Caco-2 (cell line): Measurements from ENCODE around the gene TEX19. TPM values are rescaled to one million over a fixed set of nuclear protein-coding genes. Genes with fewer than 3 reads are reported as not detected.
"Not testable (repeated sequence)": the region's sequence is repeated elsewhere in the genome, so short reads cannot be mapped to it uniquely, and the experiment has no call there.

Experiments used
- BruUV-seq: library from RNA; stranded (reverse); fragments of 400-500 nt; replicated peaks from 2 replicates; lab custom pipeline; 2021; lab: Mats Ljungman, UMichigan
- CTCF ChIA-PET: fragments of 300-600 bp; sonication (Branson Sonifier 250); formaldehyde crosslinking; loops from one replicate; lab custom pipeline; 2022; ENCODE audit warnings: antibody characterized with exemption; lab: Charles Lee
- POLR2A ChIA-PET: fragments of 300-600 bp; sonication (Branson Sonifier 250); formaldehyde crosslinking; loops from one replicate; lab custom pipeline; 2022; ENCODE audit warnings: antibody characterized with exemption; lab: Charles Lee
- DNase-seq, 2 experiments: peaks; one replicate each; pipeline versions ENCODE4 v3.0.0 to v3.0.0-alpha.2; 2020 to 2022
- H3K27me3 ChIP-seq: replicated peaks from 2 replicates; pipeline ENCODE4 v1.6.0; 2011; ENCODE audit warnings: low read length; ENCODE audit not compliant: control insufficient read depth, insufficient read depth
- H3K36me3 ChIP-seq: 2 replicates; pipeline ENCODE4 v1.5.1; 2011; ENCODE audit warnings: low read length; ENCODE audit not compliant: control insufficient read depth, insufficient read depth
- H3K4me1 ChIP-seq: fragments of 250-450 bp; sonication (Bioruptor Pico); 2 replicates; pipeline ENCODE4 v1.5.1; 2020; ENCODE audit warnings: mild to moderate bottlenecking
- H3K4me3 ChIP-seq: 2 replicates; pipeline ENCODE4 v1.5.1; 2011; ENCODE audit warnings: low read depth, mild to moderate bottlenecking, control low read depth, low read length
- H3K9me3 ChIP-seq: fragments of 250-450 bp; sonication (Bioruptor Pico); 2 replicates; pipeline ENCODE4 v1.5.1; 2020; ENCODE audit warnings: mild to moderate bottlenecking, moderate library complexity
- H3K27ac Mint-ChIP-seq: one replicate; pipeline ENCODE4 v1.8.0; 2022; ENCODE audit warnings: mixed read lengths; ENCODE audit not compliant: unreplicated experiment
- H3K27me3 Mint-ChIP-seq: one replicate; pipeline ENCODE4 v1.8.0; 2022; ENCODE audit warnings: mixed read lengths; ENCODE audit not compliant: insufficient read depth, unreplicated experiment
- H3K36me3 Mint-ChIP-seq: one replicate; pipeline ENCODE4 v1.8.0; 2022; ENCODE audit warnings: mild to moderate bottlenecking, mixed read lengths; ENCODE audit not compliant: insufficient read depth, unreplicated experiment
- H3K4me1 Mint-ChIP-seq: one replicate; pipeline ENCODE4 v1.8.0; 2022; ENCODE audit warnings: low read depth, mixed read lengths; ENCODE audit not compliant: unreplicated experiment
- H3K4me3 Mint-ChIP-seq: one replicate; pipeline ENCODE4 v1.8.0; 2022; ENCODE audit warnings: mild to moderate bottlenecking, moderate library complexity, mixed read lengths; ENCODE audit not compliant: unreplicated experiment
- H3K9me3 Mint-ChIP-seq: one replicate; pipeline ENCODE4 v1.8.0; 2022; ENCODE audit warnings: mixed read lengths; ENCODE audit not compliant: unreplicated experiment
- intact Hi-C: fragments of 100-400 bp; cut with micrococcal nuclease; formaldehyde crosslinking; loops from one replicate; pipeline ENCODE4 v1.10.0; 2022; ENCODE audit not compliant: unreplicated experiment
- total RNA-seq: library from RNA; stranded (reverse); gene quantifications from 2 replicates; pipeline ENCODE4 v1.2.3, GENCODE V29; 2022
- TF ChIP-seq, protein P1 (sequence below), 2 experiments: fragments of 200-600 bp in 1 of 2; IDR thresholded peaks; 1 replicate in 1 of 2; 2 replicates in 1 of 2; pipeline versions ENCODE4 v1.5.1 to v1.8.0; 2011 to 2022; ENCODE audit warnings: antibody characterized with exemption in 1 of 2, control low read depth in 1 of 2, inconsistent platforms in 1 of 2, low read depth in 1 of 2, low read length in 1 of 2, mild to moderate bottlenecking in 1 of 2, moderate library complexity in 1 of 2; ENCODE audit not compliant: insufficient read depth in 1 of 2, severe bottlenecking in 1 of 2, unreplicated experiment in 1 of 2

The TEX19 gene
- total RNA-seq, 1 experiment from 2014 or later: 4.2 TPM

DNA sequence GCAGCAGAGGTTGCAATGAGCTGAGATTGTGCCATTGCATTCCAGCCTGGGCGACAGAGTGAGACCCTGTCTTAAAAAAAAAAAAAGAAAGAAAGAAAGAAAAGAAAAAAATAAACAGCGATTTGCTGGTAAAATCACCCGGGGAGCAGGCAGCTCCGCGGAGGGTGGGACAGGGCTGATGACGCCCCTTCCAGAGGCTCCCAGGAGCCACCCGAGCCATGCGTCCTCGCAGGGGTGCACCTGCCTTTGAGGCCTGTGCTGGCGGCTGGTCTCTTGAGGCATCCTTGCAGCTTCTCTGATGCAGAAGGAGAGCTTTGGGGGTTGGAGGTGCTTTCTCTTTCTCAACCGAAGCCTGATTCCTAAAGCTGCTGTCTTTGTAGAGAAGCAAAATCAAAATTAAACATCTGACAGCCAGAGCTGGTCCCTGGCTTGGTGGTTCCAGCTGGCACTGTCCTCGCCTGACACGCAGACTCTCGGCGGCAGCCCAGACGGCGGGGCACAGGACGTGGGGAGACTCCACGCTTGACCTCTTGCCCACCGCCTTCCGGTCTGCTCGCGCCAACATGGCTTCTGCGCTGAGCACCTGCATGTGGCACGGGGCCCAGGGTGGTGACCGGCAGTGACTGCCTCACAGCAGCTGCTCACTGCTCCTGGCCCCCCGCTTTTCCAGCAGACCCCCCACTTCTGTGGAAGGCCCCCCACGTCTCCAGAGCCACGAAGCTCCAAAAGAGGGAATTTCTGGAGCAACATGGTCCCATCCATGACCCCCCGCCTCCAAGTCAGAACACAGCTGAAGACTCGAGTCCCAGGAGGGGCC is 19.1 kb downstream of the TEX19 start:
- ChIA-PET POLR2A (no interaction called here), CTCF (interaction anchor here (0.6 to 0.8 kb wide), 3 partner anchors 13 to 138 kb away, joined by 3 to 5 read pairs (median 3); no protein-coding TSS in a partner anchor)
- BruUV-seq: no TSS peak
- Mint-ChIP-seq H3K9me3 (no peaks in the 10 kb centered on the region), H3K36me3 (no peaks in the 10 kb centered on the region), H3K4me3 (no peak overlapping the region), H3K4me1 (no peaks in the 10 kb centered on the region), H3K27me3 (no peaks in the 10 kb centered on the region), H3K27ac (no peak overlapping the region)
- Histone ChIP-seq H3K27me3 (no peaks in the 10 kb centered on the region), H3K4me1 (peaks cover 4% of the 10 kb centered on the region; the same call in 1 of the 2 replicates), H3K4me3 (no peak overlapping the region), H3K36me3 (no peaks in the 10 kb centered on the region), H3K9me3 (no peaks in the 10 kb centered on the region)
- TF ChIP-seq, protein P1, sequence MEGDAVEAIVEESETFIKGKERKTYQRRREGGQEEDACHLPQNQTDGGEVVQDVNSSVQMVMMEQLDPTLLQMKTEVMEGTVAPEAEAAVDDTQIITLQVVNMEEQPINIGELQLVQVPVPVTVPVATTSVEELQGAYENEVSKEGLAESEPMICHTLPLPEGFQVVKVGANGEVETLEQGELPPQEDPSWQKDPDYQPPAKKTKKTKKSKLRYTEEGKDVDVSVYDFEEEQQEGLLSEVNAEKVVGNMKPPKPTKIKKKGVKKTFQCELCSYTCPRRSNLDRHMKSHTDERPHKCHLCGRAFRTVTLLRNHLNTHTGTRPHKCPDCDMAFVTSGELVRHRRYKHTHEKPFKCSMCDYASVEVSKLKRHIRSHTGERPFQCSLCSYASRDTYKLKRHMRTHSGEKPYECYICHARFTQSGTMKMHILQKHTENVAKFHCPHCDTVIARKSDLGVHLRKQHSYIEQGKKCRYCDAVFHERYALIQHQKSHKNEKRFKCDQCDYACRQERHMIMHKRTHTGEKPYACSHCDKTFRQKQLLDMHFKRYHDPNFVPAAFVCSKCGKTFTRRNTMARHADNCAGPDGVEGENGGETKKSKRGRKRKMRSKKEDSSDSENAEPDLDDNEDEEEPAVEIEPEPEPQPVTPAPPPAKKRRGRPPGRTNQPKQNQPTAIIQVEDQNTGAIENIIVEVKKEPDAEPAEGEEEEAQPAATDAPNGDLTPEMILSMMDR (IDR thresholded peaks at IDR 0.05; ENCODE audit: insufficient read depth in 1 of 2, low read depth in 1 of 2, low read length in 1 of 2, severe bottlenecking in 1 of 2, unreplicated experiment in 1 of 2): no peak
- no peak for DNase-seq
- intact Hi-C loops: no loop called here

DNA sequence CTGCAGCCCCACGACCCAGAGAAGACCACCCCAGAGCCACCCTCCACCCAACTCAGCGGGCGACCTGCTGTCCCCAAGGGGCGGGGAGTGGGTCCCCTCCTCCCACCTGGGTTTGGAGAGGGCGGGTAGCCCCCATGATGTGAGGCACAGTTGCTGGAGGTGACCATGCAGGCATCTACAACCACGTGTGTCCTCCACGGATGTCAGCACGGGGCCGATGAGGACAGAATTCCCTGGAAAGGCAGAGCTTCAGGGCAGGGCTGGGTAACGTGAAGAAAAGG is 19.6 kb downstream of the TEX19 start:
- ChIA-PET POLR2A (no interaction called here), CTCF (interaction anchor here (0.6 kb wide), 1 partner anchor 41 kb away, joined by 5 read pairs; no protein-coding TSS in a partner anchor)
- H3K9me3 Mint-ChIP-seq: no peaks in the 10 kb centered on the region
- H3K4me3 Mint-ChIP-seq: no peak overlapping the region
- Histone ChIP-seq H3K4me1 (peaks cover 4% of the 10 kb centered on the region; the same call in 1 of the 2 replicates), H3K4me3 (no peak overlapping the region), H3K9me3 (no peaks in the 10 kb centered on the region), H3K36me3 (no peaks in the 10 kb centered on the region), H3K27me3 (no peaks in the 10 kb centered on the region)
- no peaks in the 10 kb centered on the region for H3K4me1 Mint-ChIP-seq
- no peak for DNase-seq
- H3K36me3 Mint-ChIP-seq: no peaks in the 10 kb centered on the region
- intact Hi-C loops: no loop called here
- H3K27ac Mint-ChIP-seq: no peak overlapping the region
- TF ChIP-seq, protein P1 (IDR thresholded peaks at IDR 0.05; ENCODE audit: insufficient read depth in 1 of 2, low read depth in 1 of 2, low read length in 1 of 2, severe bottlenecking in 1 of 2, unreplicated experiment in 1 of 2): no peak
- BruUV-seq: no TSS peak
- H3K27me3 Mint-ChIP-seq: no peaks in the 10 kb centered on the region

- H3K27me3 Mint-ChIP-seq: no peaks in the 10 kb centered on the region
- no peaks in the 10 kb centered on the region for H3K9me3 Mint-ChIP-seq
- intact Hi-C loops: no loop called here
- H3K27me3 ChIP-seq: no peaks in the 10 kb centered on the region
- POLR2A ChIA-PET: no interaction called here
- H3K36me3 Mint-ChIP-seq: no peaks in the 10 kb centered on the region
- no TSS peak for BruUV-seq
- DNase-seq: no peak
- no peak overlapping the region for H3K27ac Mint-ChIP-seq
- TF ChIP-seq, protein P1 (IDR thresholded peaks at IDR 0.05; ENCODE audit: insufficient read depth in 1 of 2, low read depth in 1 of 2, low read length in 1 of 2, severe bottlenecking in 1 of 2, unreplicated experiment in 1 of 2): no peak
- no peak overlapping the region for H3K4me3 ChIP-seq
- H3K4me1 ChIP-seq: peaks cover 4% of the 10 kb centered on the region; the same call in 1 of the 2 replicates
- no peaks in the 10 kb centered on the region for H3K9me3 ChIP-seq
- H3K36me3 ChIP-seq: no peaks in the 10 kb centered on the region
- no peaks in the 10 kb centered on the region for H3K4me1 Mint-ChIP-seq
- no peak overlapping the region for H3K4me3 Mint-ChIP-seq
- CTCF ChIA-PET: no interaction called here
Observed at GRCh38 chr17:82380860-82381702, 22.0 kb downstream of the TEX19 start.

- H3K4me3 ChIP-seq, H3K27ac Mint-ChIP-seq, H3K36me3 ChIP-seq, intact Hi-C loops, H3K27me3 ChIP-seq, H3K36me3 Mint-ChIP-seq, CTCF ChIA-PET, H3K4me1 Mint-ChIP-seq, H3K9me3 ChIP-seq, H3K4me1 ChIP-seq, H3K27me3 Mint-ChIP-seq, BruUV-seq, DNase-seq, H3K9me3 Mint-ChIP-seq, POLR2A ChIA-PET, H3K4me3 Mint-ChIP-seq: not testable (repeated sequence)
Observed at GRCh38 chr17:82381703-82382009, 22.6 kb downstream of the TEX19 start.
